Right renal pelvis (tissue), 4 donors: ENCODE results near the gene MRPS30. TPM values are rescaled to one million over a fixed set of nuclear protein-coding genes. Genes with fewer than 3 reads are reported as not detected.
"Not testable (repeated sequence)": the region's sequence is repeated elsewhere in the genome, so short reads cannot be mapped to it uniquely, and the experiment has no call there.

Experiments
- DNase-seq, 4 donors: peaks; one replicate each; pipeline ENCODE4 v3.0.0-alpha.2; 2013; ENCODE audit warnings: low read depth in 4 of 4, low spot score in 3 of 4, missing footprints in 1 of 4
- polyA plus RNA-seq, 4 donors: library from polyadenylated mRNA; unstranded; fragments of 120-200 nt; gene quantifications; one replicate each; pipeline ENCODE4 v1.2.1, GENCODE V29; 2013; ENCODE audit not compliant: insufficient read length in 4 of 4

The MRPS30 gene
- polyA plus RNA-seq, 4 donors, result 60.7 to 76.6 (median 71.6) TPM

- DNase-seq, result no peak
Measured at GRCh38 chr5:44809956-44810420, 1.2 kb downstream of the MRPS30 start.

- no peak for DNase-seq
Measured at GRCh38 chr5:44814761-44815160, 6.0 kb downstream of the MRPS30 start.

GRCh38 chr5:44821164-44821563 is 12.4 kb downstream of the MRPS30 start:
- no peak for DNase-seq

- DNase-seq, result not testable (repeated sequence)
Measured at GRCh38 chr5:44824662-44825061, 15.9 kb downstream of the MRPS30 start.

- no peak for DNase-seq
Measured at GRCh38 chr5:44827681-44828080, 18.9 kb downstream of the MRPS30 start.

- no peak for DNase-seq
Measured at GRCh38 chr5:44828719-44829118, 20.0 kb downstream of the MRPS30 start.

- DNase-seq, result no peak
Measured at GRCh38 chr5:44830951-44831350, 22.2 kb downstream of the MRPS30 start.

GRCh38 chr5:44833249-44833648 is 24.5 kb downstream of the MRPS30 start:
- DNase-seq, result no peak

- no peak for DNase-seq
Measured at GRCh38 chr5:44835693-44836092, 26.9 kb downstream of the MRPS30 start.

GRCh38 chr5:44839018-44839681 is 30.4 kb downstream of the MRPS30 start:
- DNase-seq, result no peak

- DNase-seq, result no peak
Measured at GRCh38 chr5:44842496-44843282, 33.9 kb downstream of the MRPS30 start.

GRCh38 chr5:44844744-44845143 is 36.0 kb downstream of the MRPS30 start:
- no peak for DNase-seq

- no peak for DNase-seq
Measured at GRCh38 chr5:44845777-44846176, 37.0 kb downstream of the MRPS30 start.

- no peak for DNase-seq
Measured at GRCh38 chr5:44847206-44847852, 38.6 kb downstream of the MRPS30 start.

GRCh38 chr5:44860267-44860666 is 51.5 kb downstream of the MRPS30 start:
- DNase-seq, result no peak

GRCh38 chr5:44862808-44863207 is 54.1 kb downstream of the MRPS30 start:
- no peak for DNase-seq
